ENCODE data around the gene MRM2.

- TF ChIP-seq, protein P1, sequence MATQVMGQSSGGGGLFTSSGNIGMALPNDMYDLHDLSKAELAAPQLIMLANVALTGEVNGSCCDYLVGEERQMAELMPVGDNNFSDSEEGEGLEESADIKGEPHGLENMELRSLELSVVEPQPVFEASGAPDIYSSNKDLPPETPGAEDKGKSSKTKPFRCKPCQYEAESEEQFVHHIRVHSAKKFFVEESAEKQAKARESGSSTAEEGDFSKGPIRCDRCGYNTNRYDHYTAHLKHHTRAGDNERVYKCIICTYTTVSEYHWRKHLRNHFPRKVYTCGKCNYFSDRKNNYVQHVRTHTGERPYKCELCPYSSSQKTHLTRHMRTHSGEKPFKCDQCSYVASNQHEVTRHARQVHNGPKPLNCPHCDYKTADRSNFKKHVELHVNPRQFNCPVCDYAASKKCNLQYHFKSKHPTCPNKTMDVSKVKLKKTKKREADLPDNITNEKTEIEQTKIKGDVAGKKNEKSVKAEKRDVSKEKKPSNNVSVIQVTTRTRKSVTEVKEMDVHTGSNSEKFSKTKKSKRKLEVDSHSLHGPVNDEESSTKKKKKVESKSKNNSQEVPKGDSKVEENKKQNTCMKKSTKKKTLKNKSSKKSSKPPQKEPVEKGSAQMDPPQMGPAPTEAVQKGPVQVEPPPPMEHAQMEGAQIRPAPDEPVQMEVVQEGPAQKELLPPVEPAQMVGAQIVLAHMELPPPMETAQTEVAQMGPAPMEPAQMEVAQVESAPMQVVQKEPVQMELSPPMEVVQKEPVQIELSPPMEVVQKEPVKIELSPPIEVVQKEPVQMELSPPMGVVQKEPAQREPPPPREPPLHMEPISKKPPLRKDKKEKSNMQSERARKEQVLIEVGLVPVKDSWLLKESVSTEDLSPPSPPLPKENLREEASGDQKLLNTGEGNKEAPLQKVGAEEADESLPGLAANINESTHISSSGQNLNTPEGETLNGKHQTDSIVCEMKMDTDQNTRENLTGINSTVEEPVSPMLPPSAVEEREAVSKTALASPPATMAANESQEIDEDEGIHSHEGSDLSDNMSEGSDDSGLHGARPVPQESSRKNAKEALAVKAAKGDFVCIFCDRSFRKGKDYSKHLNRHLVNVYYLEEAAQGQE (IDR thresholded peaks at IDR 0.05), result no peak
- TF ChIP-seq CTCF (IDR thresholded peaks at IDR 0.05; ENCODE audit: low read depth, low read length, missing input control), result no peak
- no peak for TF ChIP-seq RAD21 (IDR thresholded peaks at IDR 0.05)
- TF ChIP-seq NR2F2 (IDR thresholded peaks at IDR 0.05), result no peak
- TF ChIP-seq RXRA (IDR thresholded peaks at IDR 0.05), result no peak
- TF ChIP-seq TAF1 (conservative IDR thresholded peaks at IDR 0.05), result no peak
- no peak for TF ChIP-seq YY1 (IDR thresholded peaks at IDR 0.05)
- TF ChIP-seq EGR1 (IDR thresholded peaks at IDR 0.05; ENCODE audit: low read depth in 2 of 2), result no peak
These were observed 12.5 kb downstream of the MRM2 start for GRCh38 chr7:2229467-2229866.
